GM19463 (cell line): ENCODE data around the gene PSMG3.

ENCODE experiments used
- ATAC-seq: cut with Tn5 transposase; IDR thresholded peaks from one replicate; pipeline ENCODE4 v1.9.1; 2021; ENCODE audit warnings: mild to moderate bottlenecking, moderate library complexity; ENCODE audit not compliant: unreplicated experiment

The PSMG3 gene

DNA sequence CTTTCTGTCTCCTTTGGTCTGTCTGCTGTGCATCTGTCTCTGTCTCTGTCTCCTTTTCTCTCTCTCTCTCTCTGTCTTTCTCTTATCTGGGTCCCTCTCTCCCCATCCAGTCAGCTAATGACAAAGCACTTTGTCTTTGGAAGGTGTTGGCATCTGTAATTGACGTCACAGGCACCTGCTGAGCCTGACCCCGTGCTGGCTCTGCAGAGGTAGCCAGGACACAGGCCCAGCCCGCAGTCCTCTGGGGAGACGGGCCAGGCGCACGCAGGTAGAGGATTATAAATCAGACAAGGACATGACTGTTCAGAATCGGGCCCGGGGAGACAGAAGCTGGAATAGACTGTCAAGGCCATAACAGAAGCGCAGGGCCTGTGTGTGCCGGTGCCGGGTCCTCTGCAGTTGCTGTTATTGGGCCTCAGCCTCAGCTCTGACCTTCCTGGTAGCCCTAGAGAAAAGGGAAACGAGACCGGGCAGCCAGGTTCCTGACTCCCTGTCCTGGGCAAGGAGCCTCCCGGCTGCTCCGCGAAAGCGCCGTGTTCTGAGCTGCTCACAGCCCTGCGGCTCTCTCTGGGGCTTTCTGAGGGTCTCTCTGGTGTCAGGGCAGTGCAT, 10.7 kb upstream of the PSMG3 start:
- no peak for ATAC-seq

DNA sequence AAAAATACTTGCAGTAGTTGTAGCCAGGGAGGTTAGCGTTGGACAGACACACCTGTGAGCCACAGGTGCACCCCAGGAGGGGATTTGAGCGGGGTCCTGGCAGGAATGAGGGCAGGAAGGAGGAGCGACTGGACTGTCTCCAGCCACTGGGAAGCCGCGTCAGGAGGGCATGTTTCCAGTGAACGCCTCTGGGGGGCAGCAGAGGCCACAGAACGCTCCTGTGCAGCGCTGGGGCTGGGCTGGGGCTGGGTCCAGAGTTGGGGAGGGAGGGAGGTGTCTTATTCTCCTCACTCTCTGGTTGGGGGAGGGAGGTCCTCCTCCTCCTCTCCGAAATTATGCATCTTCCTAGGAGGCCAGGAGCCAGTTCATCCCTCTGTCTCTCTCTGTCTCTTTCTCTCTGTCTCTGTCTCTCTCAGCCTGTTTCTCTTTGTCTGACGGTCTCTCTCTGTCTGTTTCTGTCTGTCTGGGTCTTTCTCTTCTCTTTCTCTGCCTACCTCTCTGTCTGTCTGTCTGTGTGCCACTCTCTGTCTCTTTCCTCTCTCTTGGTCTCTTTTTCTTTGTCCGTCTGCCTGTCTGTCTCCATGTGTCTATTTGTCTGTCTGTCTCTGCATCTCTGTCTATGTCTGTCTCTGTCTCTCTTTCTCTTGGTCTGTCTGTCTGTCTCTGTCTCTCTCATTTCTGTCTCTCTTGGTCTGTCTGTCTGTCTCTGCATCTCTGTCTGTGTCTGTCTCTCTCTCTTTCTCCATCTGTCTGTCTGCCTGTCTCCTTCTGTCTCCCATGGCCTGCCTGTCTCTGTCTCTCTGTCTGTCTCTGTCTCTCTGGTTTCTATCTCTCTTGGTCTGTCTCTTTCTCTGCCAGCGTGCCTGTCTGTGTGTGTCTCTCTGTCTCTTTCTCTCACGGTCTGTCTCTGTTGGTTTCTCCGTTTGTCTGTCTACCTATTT, 9.9 kb upstream of the PSMG3 start:
- ATAC-seq, result no peak

DNA sequence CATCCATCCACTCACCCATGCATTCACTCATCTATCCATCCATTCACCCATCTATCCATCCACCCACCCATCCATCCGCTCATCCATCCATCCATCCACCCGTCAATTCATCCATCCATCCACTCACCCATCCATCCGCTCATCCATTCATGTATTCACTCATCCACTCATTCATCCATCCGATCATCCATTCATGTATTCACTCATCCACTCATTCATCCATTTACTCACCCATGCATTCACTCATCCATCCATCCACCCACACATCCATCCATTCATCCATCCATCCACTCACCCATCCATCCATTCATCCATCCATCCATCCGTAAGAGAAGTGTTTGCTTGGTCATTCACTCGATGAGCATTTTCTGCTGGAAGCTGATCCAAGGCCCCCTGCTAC, 8.7 kb upstream of the PSMG3 start:
- ATAC-seq, result no peak

DNA sequence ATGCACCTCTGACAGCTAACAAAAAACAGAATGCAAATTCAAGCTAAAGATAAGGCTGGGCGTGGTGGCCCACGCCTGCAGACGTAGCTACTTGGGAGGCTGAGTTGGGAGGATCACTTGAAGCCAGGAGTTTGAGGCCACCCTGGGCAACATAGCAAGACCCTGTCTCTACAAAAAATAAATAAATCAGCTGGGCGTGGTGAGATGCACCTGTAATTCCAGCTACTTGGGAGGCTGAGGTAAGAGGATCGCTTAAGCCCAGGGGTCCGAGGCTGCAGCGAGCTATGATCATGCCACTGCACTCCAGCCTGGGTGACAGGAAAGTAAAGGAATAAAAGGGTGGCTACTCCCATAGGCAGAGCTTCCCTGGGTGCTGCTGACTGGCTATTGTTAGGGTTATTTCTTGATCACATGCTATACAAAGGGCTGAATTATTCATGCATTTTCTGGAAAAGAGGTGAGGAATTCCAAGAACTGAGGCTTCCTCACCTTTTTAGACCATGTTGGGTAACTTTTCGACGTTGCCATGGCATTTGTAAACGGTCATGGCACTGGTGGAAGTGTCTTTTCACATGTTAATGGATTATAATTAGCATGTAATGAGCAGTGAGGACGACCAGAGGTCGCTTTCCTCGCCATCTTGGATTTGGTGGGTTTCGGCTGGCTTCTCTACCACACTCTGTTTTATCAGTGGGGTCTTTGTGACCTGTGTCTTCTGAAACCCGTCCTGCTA, 6.9 kb upstream of the PSMG3 start:
- no peak for ATAC-seq

DNA sequence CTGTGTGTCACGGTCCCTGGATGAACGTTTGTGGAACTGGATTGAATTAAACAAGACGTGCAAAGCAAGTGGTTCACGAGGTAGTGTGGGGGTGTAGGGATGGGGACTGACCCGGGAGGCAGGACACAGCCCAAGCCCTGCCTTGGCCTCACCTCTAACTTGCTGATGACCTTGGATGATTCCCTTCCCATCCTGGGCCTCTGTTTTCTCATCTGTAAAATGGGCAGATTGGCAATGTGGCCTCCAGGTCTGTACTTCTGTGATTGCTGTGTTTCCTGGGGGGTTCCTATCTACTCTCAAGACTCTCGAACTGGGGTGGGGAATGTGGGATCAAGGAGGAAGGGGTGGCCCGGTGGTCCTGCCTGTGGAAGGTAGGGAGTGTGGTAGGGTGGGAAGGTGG, 6.0 kb upstream of the PSMG3 start:
- ATAC-seq, result no peak

DNA sequence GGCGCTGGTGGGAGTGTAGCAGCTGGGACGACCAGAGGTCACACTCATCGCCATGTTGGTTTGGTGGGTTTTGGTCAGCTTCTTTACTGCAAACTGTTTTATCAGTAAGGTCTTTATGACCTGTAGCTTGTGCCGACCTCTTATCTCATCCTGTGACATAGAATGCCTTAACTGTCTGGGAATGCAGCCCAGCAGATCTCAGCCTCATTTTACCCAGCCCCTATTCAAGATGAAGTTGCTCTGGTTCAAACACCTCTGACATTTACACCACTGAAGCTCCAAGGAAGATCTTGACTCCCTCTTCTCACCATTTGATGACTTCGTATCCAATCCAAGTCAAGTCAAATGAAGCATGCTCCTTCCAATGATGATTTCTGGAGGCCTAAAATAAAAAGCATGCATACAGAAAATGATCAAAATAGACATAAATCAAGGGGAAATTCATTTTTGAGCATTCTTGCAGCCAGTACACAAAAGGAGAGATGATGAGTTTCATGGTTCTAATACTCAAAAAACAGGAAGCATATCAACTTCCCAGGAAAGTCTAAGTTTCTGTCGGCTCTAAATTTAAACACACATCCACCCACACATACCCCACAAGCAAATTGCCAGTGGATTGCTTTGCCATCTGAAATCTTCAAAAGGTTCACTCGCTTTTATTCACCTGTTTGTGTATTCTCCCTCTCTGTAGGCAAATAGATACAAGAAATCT, 2.4 kb upstream of the PSMG3 start:
- ATAC-seq, result no peak

DNA sequence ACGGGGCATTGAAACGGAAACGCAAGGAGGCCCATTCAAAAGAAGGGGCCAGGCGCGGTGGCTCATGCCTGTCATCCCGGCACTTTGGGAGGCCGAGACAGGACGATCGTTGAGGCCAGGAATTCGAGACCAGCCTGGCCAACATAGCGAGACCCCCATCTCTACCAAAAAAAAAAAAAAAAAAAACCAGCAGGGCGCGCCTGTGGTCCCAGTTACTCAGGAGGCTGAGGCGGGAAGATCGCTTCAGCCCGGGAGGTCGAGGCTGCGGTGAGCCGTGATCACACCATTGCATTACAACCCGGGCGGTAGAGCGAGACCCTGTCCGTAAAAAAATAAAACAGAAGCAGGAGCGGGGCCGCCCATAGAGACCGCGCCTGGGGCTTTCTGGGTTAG, 396 bp downstream of the PSMG3 start:
- peak; percentile 13 for ATAC-seq

DNA sequence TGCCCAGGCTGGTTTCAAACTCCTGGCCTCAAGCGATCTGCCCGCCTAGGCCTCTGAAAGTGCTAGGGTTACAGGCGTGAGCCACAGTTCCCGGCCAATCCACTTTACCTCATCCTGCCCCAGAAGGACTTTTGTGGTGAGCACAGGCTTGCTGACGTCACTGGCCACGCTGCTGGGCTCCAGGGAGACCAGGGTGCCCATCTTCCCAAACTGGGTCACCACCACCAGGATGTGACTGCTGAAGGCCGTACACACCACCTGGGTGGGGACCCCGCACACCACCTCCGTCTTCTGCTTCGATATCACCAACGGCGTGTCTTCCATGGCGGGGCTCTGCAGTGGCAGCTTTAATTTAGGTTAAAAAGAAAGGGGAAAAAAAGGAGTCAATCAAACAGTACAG, 816 bp downstream of the PSMG3 start:
- ATAC-seq, result no peak

DNA sequence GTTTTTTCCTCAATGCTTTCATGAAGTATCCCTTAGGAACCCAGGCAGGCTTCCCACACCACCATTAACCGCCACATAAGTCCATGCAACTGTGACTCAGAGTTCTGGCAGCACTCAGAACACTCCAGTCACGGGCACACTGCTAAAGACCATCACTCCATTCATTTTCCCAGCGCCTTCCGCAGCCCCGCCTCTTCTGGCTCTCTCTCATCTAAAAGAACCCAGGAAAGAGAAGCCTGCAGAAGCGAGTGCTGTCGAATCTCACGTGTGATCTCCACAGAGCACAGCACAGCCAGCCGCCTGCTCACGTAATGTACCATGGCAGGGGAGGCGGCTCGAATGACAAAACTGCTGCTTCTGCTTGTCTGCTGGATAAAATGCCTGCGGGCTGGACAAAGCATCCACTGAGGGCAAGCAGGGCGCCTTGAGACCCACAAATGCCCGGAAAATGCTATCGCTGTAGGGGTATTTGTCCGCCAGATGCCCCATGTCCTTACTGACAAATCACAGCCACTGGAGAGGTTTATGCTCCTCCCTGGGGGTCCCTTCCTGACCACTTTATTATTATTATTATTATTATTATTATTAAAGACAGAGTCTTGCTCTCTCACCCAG, 1.8 kb downstream of the PSMG3 start:
- no peak for ATAC-seq

DNA sequence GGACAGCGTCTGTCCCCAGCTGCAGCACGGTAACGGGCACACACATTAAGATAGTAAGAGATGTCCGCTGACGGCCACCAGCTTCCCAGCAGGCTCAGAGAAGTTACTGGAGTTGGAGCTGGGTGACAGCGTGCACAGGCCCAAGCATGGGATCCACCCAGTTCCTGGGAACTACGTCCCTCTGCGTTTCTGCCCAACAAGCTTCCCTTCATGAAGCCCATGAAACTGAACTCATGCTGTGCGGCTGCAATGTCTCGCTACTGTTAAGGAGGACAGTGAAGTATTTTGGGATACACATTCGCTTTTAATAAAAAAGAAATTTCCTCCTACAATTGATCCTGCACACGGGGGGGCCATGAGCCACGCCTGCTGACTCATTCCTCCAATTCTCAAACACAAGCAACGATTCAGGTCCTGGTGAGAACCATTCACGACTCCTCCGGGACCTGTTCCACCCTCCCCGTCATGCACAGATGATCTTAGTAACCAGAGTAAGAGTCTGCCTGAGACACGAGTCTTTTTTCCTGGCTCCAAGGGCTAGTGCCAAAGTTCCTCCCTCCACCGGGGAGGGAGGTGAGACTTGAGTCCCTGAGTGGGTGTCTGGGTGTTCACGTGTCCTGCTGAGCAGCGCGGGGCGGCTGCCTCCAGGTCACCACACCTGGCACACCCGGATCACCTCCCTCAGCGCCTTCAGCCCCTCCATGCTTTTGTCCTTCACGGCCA, 2.6 kb downstream of the PSMG3 start:
- ATAC-seq, result no peak

DNA sequence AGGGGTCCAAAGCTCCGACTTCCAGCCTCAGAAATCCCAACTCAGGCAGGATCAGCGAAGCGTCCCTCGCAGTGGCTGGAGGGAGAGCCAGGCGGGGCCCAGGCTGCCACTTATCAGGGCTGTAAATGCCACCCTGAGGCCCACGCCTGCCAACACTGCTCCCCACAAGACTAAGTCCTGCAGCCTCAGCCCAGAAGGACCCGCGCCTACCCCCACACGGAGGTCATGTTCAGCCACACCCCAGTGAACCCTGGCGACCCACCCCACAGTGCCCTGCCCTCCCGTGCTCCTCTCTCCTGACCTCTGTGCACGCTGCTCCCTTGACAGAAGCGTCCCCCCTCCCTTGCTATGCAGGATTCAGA, 3.2 kb downstream of the PSMG3 start:
- ATAC-seq, result no peak

DNA sequence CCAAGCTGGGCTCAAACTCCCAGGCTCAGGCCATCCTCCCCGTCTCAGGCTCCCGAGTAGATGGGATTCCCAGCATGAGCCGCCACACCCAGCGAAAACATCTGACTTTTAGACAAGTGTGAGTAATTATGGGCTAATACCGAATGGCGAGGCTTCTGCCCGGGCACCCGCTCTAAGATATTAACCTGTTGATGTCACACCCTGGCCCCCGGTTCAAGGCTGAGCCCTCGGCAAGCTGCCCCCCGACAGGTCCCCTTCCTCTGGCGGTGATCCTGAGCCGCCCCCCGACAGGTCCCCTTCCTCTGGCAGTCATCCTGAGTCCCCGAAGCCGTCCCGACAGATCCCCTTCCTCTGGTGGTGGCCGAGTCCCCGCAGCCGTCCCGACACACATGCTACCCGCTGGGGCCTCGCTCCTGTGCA, 5.2 kb downstream of the PSMG3 start:
- ATAC-seq, result no peak

DNA sequence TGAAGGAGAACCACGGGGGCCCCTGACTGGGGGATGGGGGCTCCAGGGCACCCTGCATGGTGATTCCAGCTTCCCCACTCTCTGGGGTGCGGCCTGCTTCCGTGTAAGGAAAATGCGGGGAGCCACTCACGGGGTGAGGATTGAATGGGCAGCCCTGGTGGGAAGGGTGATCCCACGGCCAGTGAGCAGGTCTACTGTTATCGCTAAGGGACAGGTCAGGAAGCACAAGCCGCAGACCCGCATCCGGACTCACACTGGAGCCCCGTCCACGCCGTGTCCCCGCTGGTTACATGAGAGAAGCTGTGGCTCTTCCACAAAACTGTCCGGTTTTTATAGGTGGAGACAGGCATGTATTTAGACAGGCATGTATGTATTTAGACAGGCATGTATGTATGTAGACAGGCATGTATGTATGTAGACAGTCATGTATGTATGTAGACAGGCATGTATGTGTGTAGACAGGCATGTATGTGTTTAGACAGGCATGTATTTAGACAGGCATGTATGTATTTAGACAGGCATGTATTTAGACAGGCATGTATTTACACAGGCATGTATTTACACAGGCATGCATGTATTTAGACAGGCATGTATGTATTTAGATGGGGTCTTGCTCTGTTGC, 5.7 kb downstream of the PSMG3 start:
- ATAC-seq, result no peak

DNA sequence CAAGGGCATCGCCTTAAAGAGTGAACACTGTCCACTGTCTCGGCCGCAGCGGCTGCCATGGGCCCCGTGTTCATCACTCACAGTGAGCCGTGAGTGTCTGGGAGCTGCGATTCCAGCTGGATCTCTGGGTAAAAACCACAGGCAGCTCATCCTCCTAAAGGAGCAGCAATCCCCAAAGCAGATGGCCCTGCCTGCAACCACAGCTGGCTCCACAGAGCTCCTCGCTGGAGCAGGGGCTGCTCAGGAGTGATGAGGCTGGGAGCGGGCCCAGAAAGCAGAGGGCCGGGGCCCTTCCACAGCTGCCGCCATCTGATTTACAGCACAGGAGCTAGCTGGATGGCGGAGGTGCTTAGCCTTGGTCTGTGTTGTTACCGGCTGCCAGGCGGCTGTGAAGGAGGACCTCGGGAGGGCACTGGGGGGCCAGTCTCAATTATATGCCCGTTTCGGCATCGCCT, 7.2 kb downstream of the PSMG3 start:
- ATAC-seq, result no peak

DNA sequence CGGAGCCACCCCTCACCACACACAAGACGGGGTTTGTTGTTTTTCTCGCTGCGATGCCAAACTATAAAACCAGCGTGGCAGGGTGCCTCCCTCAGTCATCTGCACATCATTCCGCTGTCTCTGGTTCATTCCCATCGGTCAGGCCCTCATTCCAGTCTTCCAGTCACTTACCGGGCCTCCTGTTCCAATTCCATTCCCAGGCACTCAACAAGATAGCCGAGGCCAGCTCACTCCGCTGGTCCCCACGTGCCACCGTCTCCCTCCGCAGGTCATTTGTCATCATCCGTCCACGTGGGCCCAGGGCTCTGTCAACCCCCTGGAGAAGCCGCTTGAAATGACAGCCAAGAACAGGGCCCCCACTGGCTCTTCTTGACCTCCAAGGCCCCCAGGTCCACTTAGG, 7.7 kb downstream of the PSMG3 start:
- no peak for ATAC-seq

DNA sequence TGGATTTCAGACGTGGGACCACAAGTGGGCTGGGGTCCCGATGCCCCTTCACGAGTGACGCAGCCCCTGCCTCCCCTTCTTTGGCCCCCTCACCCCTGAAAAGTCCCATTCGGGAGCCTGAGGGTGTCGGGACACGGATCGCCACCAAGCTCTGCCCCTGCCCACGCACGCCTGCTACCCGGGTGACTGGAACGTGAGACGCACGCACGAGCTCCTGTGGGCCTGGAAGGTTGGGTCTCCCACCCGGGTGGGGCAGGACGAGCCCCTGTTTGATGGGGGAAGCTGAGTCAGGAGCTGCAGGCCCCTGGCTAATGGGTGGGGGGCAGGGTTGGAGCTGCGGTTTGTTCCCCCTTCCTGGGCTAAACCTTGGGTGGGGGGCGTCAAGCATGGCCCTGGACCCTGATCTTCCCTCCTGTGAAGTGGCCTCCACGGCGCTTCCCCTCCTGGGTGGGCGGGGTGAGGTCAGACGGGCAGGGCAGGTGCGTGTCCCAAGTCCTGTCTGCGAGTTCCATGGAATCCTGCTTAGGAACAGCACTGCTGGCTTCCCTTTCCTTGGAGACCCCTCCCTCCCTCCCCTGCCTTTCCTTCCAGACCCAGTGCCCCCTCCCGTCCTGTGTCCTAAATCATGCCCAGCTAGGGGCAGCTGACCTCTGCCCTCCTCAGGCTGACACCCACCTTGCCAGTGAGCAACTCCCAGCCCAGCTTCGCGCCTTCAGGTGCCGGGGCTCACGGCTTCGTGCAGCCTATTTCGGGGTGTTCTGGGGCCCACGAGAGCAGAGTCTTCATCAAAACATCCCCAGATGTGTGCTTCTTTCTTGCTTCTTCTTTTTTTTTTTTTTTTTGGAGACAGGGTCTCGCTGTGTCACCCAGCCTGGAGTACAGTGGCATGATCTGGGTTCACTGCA, 8.5 kb downstream of the PSMG3 start:
- ATAC-seq, result no peak

DNA sequence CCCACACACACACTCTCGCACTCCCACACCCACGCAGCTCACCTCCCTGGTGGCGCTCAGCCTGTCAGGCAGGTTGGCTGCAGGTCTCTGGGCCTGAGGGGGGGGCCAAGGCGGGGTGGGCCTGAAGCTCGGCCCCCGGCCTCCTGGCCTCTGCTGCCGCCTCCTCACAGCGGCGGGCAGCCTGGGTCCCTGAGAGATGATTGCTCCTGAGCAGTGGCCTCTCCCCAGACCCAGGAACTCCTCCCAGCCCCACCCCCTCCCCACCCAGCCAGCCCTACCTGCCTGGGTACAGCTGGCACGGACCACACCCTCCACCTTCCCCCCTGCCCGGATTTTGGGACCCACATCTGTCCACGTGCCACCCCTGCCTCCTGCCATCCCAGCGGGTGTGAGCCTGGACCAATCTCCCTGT, 9.2 kb downstream of the PSMG3 start:
- no peak for ATAC-seq
